DOHH2 (cell line): Measurements from ENCODE around the gene DNAI1.

Experiments
- H3F3A ChIP-seq: fragments of 200-600 bp; sonication (generic), shearing (Covaris generic); 2 replicates; pipeline ENCODE4 v1.6.0; 2016; ENCODE audit warnings: antibody characterized with exemption, mild to moderate bottlenecking; ENCODE audit not compliant: control insufficient read depth, insufficient read depth
- H3K27ac ChIP-seq: fragments of 200-600 bp; sonication (generic); 2 replicates; pipeline ENCODE4 v1.5.1; 2014; ENCODE audit warnings: low read depth, mild to moderate bottlenecking, low read length, moderate library complexity
- H3K27me3 ChIP-seq: fragments of 200-600 bp; sonication (generic); 2 replicates; pipeline ENCODE4 v1.6.1; 2014; ENCODE audit warnings: mild to moderate bottlenecking, low read length, mixed read lengths; ENCODE audit not compliant: control insufficient read depth
- H3K36me3 ChIP-seq: fragments of 200-600 bp; sonication (generic); 2 replicates; pipeline ENCODE4 v1.6.1; 2014; ENCODE audit warnings: mild to moderate bottlenecking, low read length, moderate library complexity, mixed read lengths; ENCODE audit not compliant: control insufficient read depth
- H3K4me1 ChIP-seq: fragments of 200-600 bp; sonication (generic); 2 replicates; pipeline ENCODE4 v1.6.1; 2014; ENCODE audit warnings: mild to moderate bottlenecking, low read length, mixed read lengths; ENCODE audit not compliant: control insufficient read depth
- H3K4me2 ChIP-seq: fragments of 200-600 bp; sonication (generic); 2 replicates; pipeline ENCODE4 v1.6.0; 2014; ENCODE audit warnings: mild to moderate bottlenecking, low read length, moderate library complexity
- H3K4me3 ChIP-seq: fragments of 200-600 bp; sonication (generic); 2 replicates; pipeline ENCODE4 v1.5.1; 2014; ENCODE audit warnings: mild to moderate bottlenecking, low read length, mixed read lengths
- H3K79me2 ChIP-seq: fragments of 200-600 bp; sonication (generic); 2 replicates; pipeline ENCODE4 v1.6.1; 2014; ENCODE audit warnings: mild to moderate bottlenecking, low read length, mixed read lengths; ENCODE audit not compliant: control insufficient read depth
- H3K9me2 ChIP-seq: fragments of 200-600 bp; sonication (generic); replicated peaks from 2 replicates; pipeline ENCODE4 v1.6.1; 2014; ENCODE audit warnings: mild to moderate bottlenecking, low read length, mixed read lengths; ENCODE audit not compliant: control insufficient read depth
- H3K9me3 ChIP-seq: fragments of 200-600 bp; sonication (generic); 2 replicates; pipeline ENCODE4 v1.6.1; 2014; ENCODE audit warnings: antibody characterized with exemption, low read length, mixed read lengths; ENCODE audit not compliant: control insufficient read depth, insufficient read depth
- H4K20me1 ChIP-seq: fragments of 200-600 bp; sonication (generic); 2 replicates; pipeline ENCODE4 v1.6.0; 2014; ENCODE audit warnings: low read depth, mild to moderate bottlenecking, antibody characterized with exemption, low read length, moderate library complexity; ENCODE audit not compliant: control insufficient read depth, insufficient read depth
- EZH2phosphoT487 ChIP-seq: fragments of 200-600 bp; sonication (generic); IDR thresholded peaks from 2 replicates; pipeline ENCODE4 v1.6.1; 2017; ENCODE audit warnings: borderline replicate concordance, mild to moderate bottlenecking, antibody characterized with exemption, low read length, moderate library complexity, mixed read lengths
- TF ChIP-seq, protein P1 (sequence below): fragments of 200-600 bp; sonication (generic); IDR thresholded peaks from one replicate; pipeline ENCODE4 v1.5.1; 2014; ENCODE audit warnings: antibody characterized with exemption, mild to moderate bottlenecking, low read depth, low read length; ENCODE audit not compliant: poor library complexity, severe bottlenecking

The DNAI1 gene

DNA sequence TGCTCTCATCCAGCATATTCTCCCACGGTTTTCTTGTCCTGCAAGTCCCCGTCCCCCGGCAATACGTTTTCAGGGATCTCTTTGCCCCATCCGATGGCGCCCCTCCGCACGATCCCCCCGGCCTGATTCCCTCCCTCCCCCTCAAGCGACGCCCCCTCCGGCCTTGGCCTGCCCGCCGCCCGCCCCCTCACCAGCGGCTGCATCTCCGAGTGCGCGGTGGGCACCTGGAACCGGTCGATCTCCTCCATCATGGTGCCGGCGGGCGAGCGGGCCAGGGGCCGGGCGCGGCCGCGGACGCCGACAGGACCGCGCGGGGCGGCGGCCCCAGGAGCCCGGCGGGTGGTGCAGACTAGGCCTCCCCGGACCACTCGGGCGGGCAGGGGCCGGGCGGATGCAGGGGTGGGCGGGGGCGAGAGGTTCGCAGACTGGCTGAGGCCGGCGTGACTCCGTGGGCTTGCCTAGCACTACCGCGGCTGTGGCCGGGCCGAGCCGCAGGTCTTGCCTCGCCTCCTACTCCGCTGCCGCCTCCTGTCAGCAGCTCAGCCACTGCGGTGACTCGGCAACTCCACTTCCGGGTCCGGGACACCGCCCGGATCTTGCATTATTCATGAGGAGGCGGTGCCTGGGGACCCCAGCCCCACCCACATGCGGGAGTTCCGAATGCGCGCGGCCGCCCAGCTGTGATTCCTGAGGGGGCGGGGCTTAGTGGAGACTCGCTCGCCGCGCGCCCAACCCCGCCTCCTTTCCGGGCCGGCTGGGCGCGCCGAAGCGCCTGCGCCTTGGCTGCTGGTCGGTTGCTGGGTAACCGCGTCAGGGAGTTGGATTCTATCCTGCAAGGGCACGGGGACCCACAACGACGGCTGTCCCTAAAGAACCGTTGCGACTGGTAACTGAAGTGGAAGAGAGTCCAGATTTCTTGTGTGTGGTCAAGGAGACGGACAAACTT lies at the start of gene DNAI1, which contains the start of gene FAM219A:
TSS of gene DNAI1 (plus strand) at position 793 of the 946 bp plus-strand sequence. CDS start 201 bp downstream, outside the sequence.
TSS of gene FAM219A (minus strand) at position 558 of the 946 bp plus-strand sequence. CDS start at position 251, 307 bp downstream.
- Histone ChIP-seq H3K4me1 (peaks cover 15% of the 10 kb centered on the region), H3K27me3 (peaks cover 24% of the 10 kb centered on the region), H3K4me3 (peak within 1 kb of the TSS; percentile 77), H3K36me3 (no peaks in the 10 kb centered on the region), H3K9me3 (no peaks in the 10 kb centered on the region), H3K4me2 (peak within 1 kb of the TSS; percentile 74), H3F3A (no peaks in the 10 kb centered on the region), H3K9me2 (no peaks in the 10 kb centered on the region), H3K27ac (no peak within 1 kb of the TSS), H4K20me1 (no peaks in the 10 kb centered on the region; the same call in 1 of the 2 replicates), H3K79me2 (peaks cover 2% of the 10 kb centered on the region; the same call in 1 of the 2 replicates)
- TF ChIP-seq, protein P1, sequence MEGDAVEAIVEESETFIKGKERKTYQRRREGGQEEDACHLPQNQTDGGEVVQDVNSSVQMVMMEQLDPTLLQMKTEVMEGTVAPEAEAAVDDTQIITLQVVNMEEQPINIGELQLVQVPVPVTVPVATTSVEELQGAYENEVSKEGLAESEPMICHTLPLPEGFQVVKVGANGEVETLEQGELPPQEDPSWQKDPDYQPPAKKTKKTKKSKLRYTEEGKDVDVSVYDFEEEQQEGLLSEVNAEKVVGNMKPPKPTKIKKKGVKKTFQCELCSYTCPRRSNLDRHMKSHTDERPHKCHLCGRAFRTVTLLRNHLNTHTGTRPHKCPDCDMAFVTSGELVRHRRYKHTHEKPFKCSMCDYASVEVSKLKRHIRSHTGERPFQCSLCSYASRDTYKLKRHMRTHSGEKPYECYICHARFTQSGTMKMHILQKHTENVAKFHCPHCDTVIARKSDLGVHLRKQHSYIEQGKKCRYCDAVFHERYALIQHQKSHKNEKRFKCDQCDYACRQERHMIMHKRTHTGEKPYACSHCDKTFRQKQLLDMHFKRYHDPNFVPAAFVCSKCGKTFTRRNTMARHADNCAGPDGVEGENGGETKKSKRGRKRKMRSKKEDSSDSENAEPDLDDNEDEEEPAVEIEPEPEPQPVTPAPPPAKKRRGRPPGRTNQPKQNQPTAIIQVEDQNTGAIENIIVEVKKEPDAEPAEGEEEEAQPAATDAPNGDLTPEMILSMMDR, result no peak
- TF ChIP-seq EZH2phosphoT487, result no peak

DNA sequence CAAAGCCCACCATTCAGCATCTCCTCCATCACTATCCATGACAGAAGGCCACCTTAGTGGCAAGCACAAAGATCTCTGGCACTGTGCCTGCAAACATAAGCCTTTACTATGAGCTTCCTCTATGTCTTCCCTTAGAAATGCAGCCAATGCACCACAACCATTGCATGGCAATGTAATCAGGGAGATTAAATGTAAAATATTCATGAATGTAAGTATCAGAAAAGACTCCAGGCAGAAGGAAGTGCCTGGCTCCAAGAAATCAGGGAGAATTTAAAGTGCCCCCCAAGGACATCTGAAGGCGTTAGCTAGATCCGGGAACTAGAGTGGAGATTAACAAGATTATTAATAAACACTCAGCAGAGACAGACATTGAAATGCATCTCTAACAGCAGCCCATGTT lies 49.5 kb upstream of the DNAI1 start:
- Histone ChIP-seq H3K9me2 (no peaks in the 10 kb centered on the region), H4K20me1 (no peaks in the 10 kb centered on the region), H3K36me3 (no peaks in the 10 kb centered on the region), H3K27ac (no peak overlapping the region), H3K9me3 (no peaks in the 10 kb centered on the region), H3F3A (no peaks in the 10 kb centered on the region), H3K27me3 (no peaks in the 10 kb centered on the region), H3K4me1 (no peaks in the 10 kb centered on the region), H3K4me2 (no peak overlapping the region), H3K79me2 (no peaks in the 10 kb centered on the region), H3K4me3 (no peak overlapping the region)
- TF ChIP-seq, protein P1, result no peak
- no peak for TF ChIP-seq EZH2phosphoT487

DNA sequence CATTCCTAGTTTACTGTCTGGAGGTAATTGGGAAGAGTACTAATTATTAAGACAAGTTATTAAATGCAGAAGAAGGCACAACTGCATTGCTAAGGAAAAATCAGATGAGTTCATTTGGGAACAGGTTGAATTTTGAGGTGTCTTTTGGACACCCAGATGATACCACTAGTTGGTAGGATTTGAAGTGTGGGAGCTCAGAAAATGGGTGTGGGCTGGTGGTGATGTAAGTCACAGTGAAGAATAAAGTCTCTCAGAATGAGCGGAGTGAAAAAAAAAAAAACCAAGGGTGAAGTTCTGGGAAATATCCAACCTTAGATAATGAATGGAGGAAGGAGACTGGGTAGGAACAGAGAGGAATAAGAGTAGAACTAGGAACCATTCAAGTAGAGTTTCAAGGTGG lies 46.3 kb upstream of the DNAI1 start:
- Histone ChIP-seq H3K79me2 (no peaks in the 10 kb centered on the region), H3F3A (no peaks in the 10 kb centered on the region), H3K4me2 (no peak overlapping the region), H3K27me3 (no peaks in the 10 kb centered on the region), H4K20me1 (no peaks in the 10 kb centered on the region), H3K36me3 (no peaks in the 10 kb centered on the region), H3K4me3 (no peak overlapping the region), H3K9me3 (no peaks in the 10 kb centered on the region), H3K4me1 (no peaks in the 10 kb centered on the region), H3K27ac (no peak overlapping the region), H3K9me2 (no peaks in the 10 kb centered on the region)
- TF ChIP-seq, protein P1, result no peak
- TF ChIP-seq EZH2phosphoT487, result no peak
